Vagina (tissue), 2 donors: Measurements from ENCODE around the gene CLTB.

ENCODE experiments used
- POLR2AphosphoS5 ChIP-seq, 2 donors: sonication (generic); formaldehyde crosslinking; IDR thresholded peaks; one replicate each; pipeline ENCODE4 v1.9.0; 2017; ENCODE audit warnings: antibody characterized with exemption in 2 of 2, mild to moderate bottlenecking in 2 of 2, low read depth in 1 of 2; ENCODE audit not compliant: insufficient read depth in 1 of 2
- TF ChIP-seq, protein P1 (sequence below), 3 experiments: fragments of 450-650 bp in 2 of 3; fragments of 200-600 bp in 1 of 3; sonication (generic) in 1 of 3; IDR thresholded peaks; one replicate each; pipeline ENCODE4 v1.5.1; 2017 to 2019; ENCODE audit warnings: antibody characterized with exemption in 3 of 3, mild to moderate bottlenecking in 2 of 3, moderate library complexity in 2 of 3

DNA sequence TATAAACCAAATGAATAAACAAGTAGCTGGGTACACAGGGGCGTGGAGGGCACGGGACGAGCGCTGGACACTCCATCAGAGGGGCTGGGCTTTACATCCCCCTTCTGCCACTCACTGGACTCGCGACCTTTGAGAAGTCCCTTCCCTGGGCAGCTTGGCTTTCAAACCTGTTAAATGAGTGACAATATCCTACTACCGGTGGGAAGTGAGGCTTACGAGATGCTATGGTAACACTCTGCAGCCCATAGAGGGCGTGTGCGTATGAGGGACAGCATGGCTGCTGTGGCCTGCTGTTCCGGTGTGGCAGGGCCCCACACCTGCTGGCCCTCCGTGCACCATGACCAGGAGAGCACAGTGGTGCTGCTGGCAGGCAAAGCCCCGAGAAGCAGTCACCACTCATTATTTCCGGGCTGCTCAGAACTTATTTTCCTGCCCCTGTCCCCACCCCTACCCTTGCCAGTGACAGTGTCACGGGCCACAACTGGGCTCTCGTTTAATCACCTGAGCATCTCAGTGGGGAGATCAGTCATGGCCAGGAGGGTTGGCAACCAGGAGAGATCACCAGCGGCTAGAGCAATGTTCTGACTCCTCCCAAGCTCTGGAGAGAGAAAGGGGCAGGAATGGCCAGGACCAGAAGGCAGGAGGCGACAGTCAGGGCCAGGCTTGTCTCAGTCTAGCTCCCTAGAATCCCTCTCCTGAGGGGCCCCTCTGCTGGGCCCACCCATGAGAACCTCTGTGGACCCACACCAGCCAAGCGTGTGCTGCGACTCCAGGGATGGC is 10.5 kb downstream of the CLTB start:
- TF ChIP-seq POLR2AphosphoS5 (IDR thresholded peaks at IDR 0.05; ENCODE audit: insufficient read depth in 1 of 2, low read depth in 1 of 2), result no peak
- TF ChIP-seq, protein P1, sequence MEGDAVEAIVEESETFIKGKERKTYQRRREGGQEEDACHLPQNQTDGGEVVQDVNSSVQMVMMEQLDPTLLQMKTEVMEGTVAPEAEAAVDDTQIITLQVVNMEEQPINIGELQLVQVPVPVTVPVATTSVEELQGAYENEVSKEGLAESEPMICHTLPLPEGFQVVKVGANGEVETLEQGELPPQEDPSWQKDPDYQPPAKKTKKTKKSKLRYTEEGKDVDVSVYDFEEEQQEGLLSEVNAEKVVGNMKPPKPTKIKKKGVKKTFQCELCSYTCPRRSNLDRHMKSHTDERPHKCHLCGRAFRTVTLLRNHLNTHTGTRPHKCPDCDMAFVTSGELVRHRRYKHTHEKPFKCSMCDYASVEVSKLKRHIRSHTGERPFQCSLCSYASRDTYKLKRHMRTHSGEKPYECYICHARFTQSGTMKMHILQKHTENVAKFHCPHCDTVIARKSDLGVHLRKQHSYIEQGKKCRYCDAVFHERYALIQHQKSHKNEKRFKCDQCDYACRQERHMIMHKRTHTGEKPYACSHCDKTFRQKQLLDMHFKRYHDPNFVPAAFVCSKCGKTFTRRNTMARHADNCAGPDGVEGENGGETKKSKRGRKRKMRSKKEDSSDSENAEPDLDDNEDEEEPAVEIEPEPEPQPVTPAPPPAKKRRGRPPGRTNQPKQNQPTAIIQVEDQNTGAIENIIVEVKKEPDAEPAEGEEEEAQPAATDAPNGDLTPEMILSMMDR (IDR thresholded peaks at IDR 0.05), result no peak
